Left ventricle myocardium inferior (tissue), 1 donor: ENCODE data around the gene CFAP97D1. TPM values are rescaled to one million over a fixed set of nuclear protein-coding genes. Genes with fewer than 3 reads are reported as not detected.

Experiments used
- DNase-seq: peaks from one replicate; pipeline ENCODE4 v3.0.0-alpha.2; 2020
- H3K27ac ChIP-seq: fragments of 200-600 bp; replicated peaks from 2 replicates; pipeline ENCODE4 v1.8.0; 2021
- H3K27me3 ChIP-seq: fragments of 200-600 bp; 2 replicates; pipeline ENCODE4 v1.8.0; 2021; ENCODE audit warnings: low read depth
- H3K36me3 ChIP-seq: fragments of 200-600 bp; 2 replicates; pipeline ENCODE4 v1.8.0; 2021
- H3K4me1 ChIP-seq: fragments of 200-600 bp; 2 replicates; pipeline ENCODE4 v1.8.0; 2021
- H3K4me3 ChIP-seq: fragments of 200-600 bp; 2 replicates; pipeline ENCODE4 v1.8.0; 2021; ENCODE audit warnings: mild to moderate bottlenecking, moderate library complexity
- H3K9me3 ChIP-seq: fragments of 200-600 bp; replicated peaks from 2 replicates; pipeline ENCODE4 v1.8.0; 2021
- intact Hi-C: fragments of 100-400 bp; cut with micrococcal nuclease; formaldehyde crosslinking; loops from one replicate; pipeline ENCODE4 v1.11.0; 2022
- total RNA-seq: library from RNA; stranded (reverse); fragmentation: NEBNext Ultra II Directional; extraction: Animal tissue kit (Norgen Biotek cat#: 25700); gene quantifications from one replicate; pipeline ENCODE4 v1.2.1, GENCODE V29; 2021
- TF ChIP-seq, protein P1 (sequence below): fragments of 200-600 bp; IDR thresholded peaks from 2 replicates; pipeline ENCODE4 v1.8.0; 2021; ENCODE audit warnings: antibody characterized with exemption, mild to moderate bottlenecking, borderline replicate concordance
- donor health status: DM: no; HTN: yes; CAD: no; lungs with severe emphysema.

CFAP97D1 gene
- total RNA-seq, 1 donor from 2014 or later: 0.05 TPM

- intact Hi-C loops: no loop called here
- TF ChIP-seq, protein P1, sequence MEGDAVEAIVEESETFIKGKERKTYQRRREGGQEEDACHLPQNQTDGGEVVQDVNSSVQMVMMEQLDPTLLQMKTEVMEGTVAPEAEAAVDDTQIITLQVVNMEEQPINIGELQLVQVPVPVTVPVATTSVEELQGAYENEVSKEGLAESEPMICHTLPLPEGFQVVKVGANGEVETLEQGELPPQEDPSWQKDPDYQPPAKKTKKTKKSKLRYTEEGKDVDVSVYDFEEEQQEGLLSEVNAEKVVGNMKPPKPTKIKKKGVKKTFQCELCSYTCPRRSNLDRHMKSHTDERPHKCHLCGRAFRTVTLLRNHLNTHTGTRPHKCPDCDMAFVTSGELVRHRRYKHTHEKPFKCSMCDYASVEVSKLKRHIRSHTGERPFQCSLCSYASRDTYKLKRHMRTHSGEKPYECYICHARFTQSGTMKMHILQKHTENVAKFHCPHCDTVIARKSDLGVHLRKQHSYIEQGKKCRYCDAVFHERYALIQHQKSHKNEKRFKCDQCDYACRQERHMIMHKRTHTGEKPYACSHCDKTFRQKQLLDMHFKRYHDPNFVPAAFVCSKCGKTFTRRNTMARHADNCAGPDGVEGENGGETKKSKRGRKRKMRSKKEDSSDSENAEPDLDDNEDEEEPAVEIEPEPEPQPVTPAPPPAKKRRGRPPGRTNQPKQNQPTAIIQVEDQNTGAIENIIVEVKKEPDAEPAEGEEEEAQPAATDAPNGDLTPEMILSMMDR: no peak
- DNase-seq: no peak
- no peak overlapping the region for H3K4me3 ChIP-seq
- peaks cover 7% of the 10 kb centered on the region for H3K4me1 ChIP-seq
- H3K36me3 ChIP-seq: peaks cover 96% of the 10 kb centered on the region
- H3K9me3 ChIP-seq: no peaks in the 10 kb centered on the region
- H3K27ac ChIP-seq: peak overlapping the region; percentile 3
- H3K27me3 ChIP-seq: no peaks in the 10 kb centered on the region
Observed at GRCh38 chr17:43812396-43813265, 32.4 kb downstream of the CFAP97D1 start.

GRCh38 chr17:43813386-43813785, 33.2 kb downstream of the CFAP97D1 start:
- Histone ChIP-seq H3K27ac (peak overlapping the region; percentile 3), H3K9me3 (no peaks in the 10 kb centered on the region), H3K36me3 (peaks cover 90% of the 10 kb centered on the region), H3K4me3 (no peak overlapping the region), H3K27me3 (no peaks in the 10 kb centered on the region), H3K4me1 (peaks cover 15% of the 10 kb centered on the region)
- intact Hi-C loops: no loop called here
- TF ChIP-seq, protein P1: no peak
- DNase-seq: no peak

- no peaks in the 10 kb centered on the region for H3K9me3 ChIP-seq
- H3K27me3 ChIP-seq: no peaks in the 10 kb centered on the region
- TF ChIP-seq, protein P1: no peak
- no peak for DNase-seq
- H3K4me1 ChIP-seq: peaks cover 21% of the 10 kb centered on the region
- H3K4me3 ChIP-seq: no peak overlapping the region
- peak overlapping the region; percentile 0 for H3K27ac ChIP-seq
- H3K36me3 ChIP-seq: peaks cover 90% of the 10 kb centered on the region
- intact Hi-C loops: no loop called here
Observed at GRCh38 chr17:43814026-43814425, 33.8 kb downstream of the CFAP97D1 start.

GRCh38 chr17:43814714-43815113, 34.5 kb downstream of the CFAP97D1 start:
- Histone ChIP-seq H3K27me3 (no peaks in the 10 kb centered on the region), H3K36me3 (peaks cover 92% of the 10 kb centered on the region), H3K4me1 (peaks cover 28% of the 10 kb centered on the region), H3K4me3 (no peak overlapping the region), H3K27ac (peak overlapping the region; percentile 43), H3K9me3 (no peaks in the 10 kb centered on the region)
- intact Hi-C loops: no loop called here
- DNase-seq: no peak
- TF ChIP-seq, protein P1: no peak

GRCh38 chr17:43816336-43817320, 36.4 kb downstream of the CFAP97D1 start:
- Histone ChIP-seq H3K4me3 (no peak overlapping the region), H3K27ac (peak overlapping the region; percentile 57), H3K36me3 (peaks cover 92% of the 10 kb centered on the region), H3K27me3 (no peaks in the 10 kb centered on the region), H3K9me3 (no peaks in the 10 kb centered on the region), H3K4me1 (peaks cover 46% of the 10 kb centered on the region)
- DNase-seq: no peak
- TF ChIP-seq, protein P1: no peak
- intact Hi-C loops: no loop called here
